GM12874 (cell line): ENCODE data around the gene NT5E.

Experiments used
- TF ChIP-seq, protein P1 (sequence below): IDR thresholded peaks from 2 replicates; pipeline ENCODE4 v1.5.1; 2011; ENCODE audit warnings: low read depth, mild to moderate bottlenecking, control low read depth, low read length, moderate library complexity; ENCODE audit not compliant: insufficient read depth

NT5E gene

GRCh38 chr6:85424981-85425380, 24.9 kb upstream of the NT5E start:
- TF ChIP-seq, protein P1, sequence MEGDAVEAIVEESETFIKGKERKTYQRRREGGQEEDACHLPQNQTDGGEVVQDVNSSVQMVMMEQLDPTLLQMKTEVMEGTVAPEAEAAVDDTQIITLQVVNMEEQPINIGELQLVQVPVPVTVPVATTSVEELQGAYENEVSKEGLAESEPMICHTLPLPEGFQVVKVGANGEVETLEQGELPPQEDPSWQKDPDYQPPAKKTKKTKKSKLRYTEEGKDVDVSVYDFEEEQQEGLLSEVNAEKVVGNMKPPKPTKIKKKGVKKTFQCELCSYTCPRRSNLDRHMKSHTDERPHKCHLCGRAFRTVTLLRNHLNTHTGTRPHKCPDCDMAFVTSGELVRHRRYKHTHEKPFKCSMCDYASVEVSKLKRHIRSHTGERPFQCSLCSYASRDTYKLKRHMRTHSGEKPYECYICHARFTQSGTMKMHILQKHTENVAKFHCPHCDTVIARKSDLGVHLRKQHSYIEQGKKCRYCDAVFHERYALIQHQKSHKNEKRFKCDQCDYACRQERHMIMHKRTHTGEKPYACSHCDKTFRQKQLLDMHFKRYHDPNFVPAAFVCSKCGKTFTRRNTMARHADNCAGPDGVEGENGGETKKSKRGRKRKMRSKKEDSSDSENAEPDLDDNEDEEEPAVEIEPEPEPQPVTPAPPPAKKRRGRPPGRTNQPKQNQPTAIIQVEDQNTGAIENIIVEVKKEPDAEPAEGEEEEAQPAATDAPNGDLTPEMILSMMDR = no peak

DNA sequence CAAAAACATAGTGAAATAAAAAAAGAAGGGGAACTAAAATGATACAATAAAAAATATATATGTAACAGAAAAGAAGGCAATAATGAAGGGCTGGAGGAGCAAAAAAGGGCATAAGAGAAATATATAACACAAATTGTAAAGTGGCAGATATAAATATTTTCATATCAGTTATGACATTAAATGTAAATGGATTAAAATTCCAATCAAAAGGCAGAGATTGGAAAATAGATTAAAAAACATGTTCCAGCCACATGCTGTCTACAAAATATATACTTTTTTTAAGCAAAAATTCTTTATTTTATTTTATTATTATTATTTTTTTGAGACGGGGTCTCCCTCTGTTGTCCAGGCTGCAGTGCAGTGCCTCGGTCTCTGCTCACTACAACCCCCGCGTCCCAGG, 23.9 kb upstream of the NT5E start:
- TF ChIP-seq, protein P1 = no peak

- TF ChIP-seq, protein P1 = no peak
Observed at GRCh38 chr6:85428486-85428885, 21.4 kb upstream of the NT5E start.

GRCh38 chr6:85429346-85429745, 20.5 kb upstream of the NT5E start:
- TF ChIP-seq, protein P1 = no peak

GRCh38 chr6:85431271-85431670, 18.6 kb upstream of the NT5E start:
- TF ChIP-seq, protein P1 = no peak

GRCh38 chr6:85432554-85432953, 17.3 kb upstream of the NT5E start:
- TF ChIP-seq, protein P1 = no peak

- TF ChIP-seq, protein P1 = no peak
Observed at GRCh38 chr6:85435851-85436250, 14.0 kb upstream of the NT5E start.

DNA sequence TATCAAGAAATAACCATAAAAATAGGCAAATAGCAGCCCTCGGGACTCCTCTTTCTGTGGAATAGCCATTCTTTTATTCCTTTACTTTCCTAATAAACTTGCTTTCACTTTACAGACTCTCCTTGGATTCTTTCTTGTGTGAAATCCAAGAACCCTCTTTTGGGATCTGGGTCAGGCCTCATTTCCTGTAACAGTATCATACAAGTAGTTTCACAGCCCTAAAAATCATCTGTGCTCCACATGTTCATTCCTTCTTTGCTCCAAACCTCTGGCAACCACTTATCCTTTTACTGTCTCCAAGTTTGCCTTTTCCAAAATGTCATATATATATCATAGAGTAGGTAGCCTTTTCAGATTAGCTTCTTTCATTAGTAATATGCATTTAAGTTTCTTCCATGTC, 13.5 kb upstream of the NT5E start:
- TF ChIP-seq, protein P1 = no peak
